GM21576 (cell line): ENCODE data around the gene FAM180A.
"Not testable (repeated sequence)": the region's sequence is repeated elsewhere in the genome, so short reads cannot be mapped to it uniquely, and the experiment has no call there.

Experiments
- ATAC-seq: cut with Tn5 transposase; IDR thresholded peaks from one replicate; pipeline ENCODE4 v1.9.1; 2021; ENCODE audit warnings: mild to moderate bottlenecking, moderate library complexity; ENCODE audit not compliant: unreplicated experiment

Gene FAM180A

DNA sequence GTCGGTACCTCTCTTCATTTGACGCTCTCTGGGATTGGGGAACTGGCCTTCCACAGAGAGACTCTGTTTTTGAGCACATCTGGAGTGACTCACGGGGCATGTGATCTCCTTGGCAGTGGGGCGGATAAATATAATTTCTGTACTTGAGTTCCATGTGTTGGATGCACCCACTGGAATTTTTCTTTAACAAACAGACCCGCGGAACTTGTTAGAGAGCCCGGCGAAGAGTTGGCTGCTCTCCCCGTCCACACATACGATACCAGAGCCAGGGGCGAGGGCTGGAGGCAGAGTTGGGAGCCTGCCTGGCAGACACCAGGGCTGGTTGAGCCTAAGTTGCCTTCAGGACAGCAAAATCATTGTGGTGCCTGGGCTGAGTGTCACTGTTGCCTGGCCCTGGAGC, at the start of gene FAM180A:
FAM180A (minus strand) TSS at position 44 of the 400 bp plus-strand sequence. CDS start 233 bp downstream, outside the sequence.
- ATAC-seq, result no peak

DNA sequence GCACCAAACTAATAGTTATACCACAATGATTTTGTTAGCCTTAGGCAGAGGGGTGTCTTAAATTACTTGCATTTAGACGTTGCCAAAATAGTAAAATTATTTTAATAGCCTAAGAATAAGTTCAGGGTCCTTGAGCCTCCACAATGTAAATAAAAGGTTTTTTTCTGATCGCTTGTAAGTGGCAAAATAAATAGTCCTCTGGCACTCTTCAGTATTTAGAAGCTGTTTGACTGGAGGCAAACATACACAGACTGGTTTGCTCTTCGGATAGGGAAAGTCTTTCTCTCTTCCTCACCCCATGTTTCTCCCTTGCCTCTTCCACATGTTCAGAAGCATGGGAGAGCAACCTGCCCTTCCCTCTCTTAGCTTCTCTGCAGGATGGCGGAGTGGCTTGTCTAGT, 49.5 kb upstream of the FAM180A start:
- no peak for ATAC-seq

DNA sequence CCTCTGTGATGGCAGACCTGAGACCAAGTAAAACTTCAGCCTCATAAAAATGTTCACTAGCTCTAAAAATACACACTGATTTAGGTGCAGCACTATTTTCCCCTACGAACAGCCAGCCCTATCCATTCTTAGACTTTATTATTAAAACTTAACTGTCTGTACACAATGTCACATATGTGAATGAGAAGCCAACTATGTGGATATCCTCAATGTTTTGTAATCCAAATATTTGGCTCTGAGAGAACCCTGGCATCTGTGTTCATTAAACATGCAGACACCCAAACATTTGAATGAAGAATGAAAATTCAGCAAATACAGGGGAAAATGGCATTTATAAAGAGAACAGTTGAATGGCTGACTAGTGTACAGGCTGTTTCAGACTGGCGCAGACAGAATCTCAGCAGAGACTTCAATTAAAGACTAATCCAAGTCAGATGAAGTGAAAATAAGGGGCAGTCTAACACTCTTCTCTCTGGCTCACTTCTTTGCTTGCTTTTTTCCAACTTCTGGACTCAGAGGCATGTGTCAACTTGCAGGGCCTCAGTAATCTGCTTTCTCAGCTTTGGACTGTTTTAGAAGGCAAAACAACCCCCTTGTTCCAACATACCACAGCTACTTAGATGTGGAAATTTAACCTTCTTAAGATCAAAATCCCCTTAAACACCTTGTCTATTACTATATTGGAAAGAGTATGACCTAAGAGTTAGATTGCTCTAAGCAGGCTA, 47.4 kb upstream of the FAM180A start:
- no peak for ATAC-seq

DNA sequence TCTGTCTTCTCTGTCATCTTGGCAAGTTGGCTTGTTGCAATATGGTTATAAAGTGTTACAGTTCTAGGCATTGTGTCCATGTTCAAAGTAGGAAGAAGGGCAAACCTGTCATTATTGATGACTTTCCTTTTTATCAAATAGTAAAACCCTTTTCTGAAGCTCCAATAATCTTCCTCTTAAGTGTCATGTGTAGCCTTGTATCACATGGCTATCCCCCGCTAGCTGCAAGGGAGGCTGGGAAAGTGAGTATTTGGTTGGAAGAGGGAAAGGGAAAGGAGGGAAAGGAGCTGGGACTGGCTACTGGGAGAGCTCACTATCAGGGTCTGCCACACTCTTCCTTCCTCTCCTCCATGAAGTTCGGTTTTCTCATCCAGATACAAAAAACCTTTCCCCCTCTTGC, 45.2 kb upstream of the FAM180A start:
- ATAC-seq, result no peak

DNA sequence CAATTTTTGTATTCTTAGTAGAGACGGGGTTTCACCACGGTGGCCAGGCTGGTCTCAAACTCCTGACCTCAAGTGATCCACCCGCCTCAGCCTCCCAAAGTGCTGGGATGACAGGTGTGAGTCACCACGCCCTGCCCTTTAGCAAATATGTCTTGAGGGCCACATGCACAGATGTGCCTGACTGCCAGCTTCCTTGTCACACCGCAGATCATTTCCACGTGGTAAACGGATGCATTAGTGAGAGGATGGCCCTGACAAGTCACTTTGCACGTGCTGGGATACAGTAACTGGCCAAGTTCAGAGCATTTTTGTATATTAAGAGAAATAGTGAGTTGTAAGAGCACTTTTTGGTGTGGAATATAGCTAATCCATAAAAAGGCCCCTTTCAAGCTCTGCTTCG, 44.3 kb upstream of the FAM180A start:
- no peak for ATAC-seq

DNA sequence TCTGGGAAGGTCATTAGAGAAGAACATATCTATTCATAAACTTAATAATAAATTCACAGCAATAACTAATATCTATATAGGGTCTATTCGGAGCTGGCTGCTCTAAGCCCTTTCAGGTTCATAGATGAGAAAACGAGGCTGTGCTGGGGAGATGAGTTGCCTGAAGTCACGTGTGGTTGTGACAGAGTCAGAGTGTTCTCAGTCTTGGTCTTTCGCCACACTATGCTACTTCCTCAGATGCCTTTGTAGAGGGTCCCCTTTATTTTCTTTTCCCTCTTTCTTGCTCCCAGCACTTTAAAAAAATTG, 43.7 kb upstream of the FAM180A start:
- no peak for ATAC-seq

DNA sequence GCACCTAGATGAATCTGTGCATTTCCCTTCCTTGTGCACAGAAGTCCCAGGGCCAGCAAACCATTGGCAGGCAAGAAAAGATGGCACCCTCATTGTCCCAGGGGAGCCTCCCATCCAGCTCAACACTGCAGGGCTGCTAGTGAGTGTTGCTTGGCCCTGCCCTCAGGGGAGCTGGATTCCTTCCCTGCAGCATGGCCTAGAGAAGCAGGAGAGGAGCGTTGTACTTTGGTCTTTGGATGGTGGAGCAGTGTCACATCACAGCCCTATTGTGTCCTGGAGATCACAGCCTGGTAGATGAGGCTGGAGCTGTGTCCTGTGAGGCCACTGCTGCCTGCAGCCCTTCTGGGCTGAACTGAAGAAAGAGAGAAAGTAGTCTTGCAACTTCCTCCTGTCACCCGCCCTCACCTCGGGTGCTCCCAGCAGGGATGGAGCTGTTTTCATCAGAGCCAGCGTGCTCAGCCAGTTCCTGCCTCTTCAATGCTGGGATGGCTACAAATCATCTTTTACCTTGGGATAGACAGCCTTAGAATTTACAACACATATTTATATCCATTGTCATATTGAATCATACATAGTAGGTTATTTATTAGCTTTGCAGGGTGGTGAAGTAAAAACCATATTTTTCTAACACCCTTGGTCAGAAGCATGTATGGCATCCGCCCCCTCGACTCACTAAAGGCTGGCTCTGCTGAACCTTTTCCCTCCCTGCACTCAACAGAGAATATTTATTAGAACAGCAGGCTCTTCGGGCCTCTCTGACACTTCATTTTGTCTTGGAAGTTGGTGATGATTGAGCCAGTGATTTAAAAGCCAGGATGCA, 43.1 kb upstream of the FAM180A start:
- no peak for ATAC-seq

DNA sequence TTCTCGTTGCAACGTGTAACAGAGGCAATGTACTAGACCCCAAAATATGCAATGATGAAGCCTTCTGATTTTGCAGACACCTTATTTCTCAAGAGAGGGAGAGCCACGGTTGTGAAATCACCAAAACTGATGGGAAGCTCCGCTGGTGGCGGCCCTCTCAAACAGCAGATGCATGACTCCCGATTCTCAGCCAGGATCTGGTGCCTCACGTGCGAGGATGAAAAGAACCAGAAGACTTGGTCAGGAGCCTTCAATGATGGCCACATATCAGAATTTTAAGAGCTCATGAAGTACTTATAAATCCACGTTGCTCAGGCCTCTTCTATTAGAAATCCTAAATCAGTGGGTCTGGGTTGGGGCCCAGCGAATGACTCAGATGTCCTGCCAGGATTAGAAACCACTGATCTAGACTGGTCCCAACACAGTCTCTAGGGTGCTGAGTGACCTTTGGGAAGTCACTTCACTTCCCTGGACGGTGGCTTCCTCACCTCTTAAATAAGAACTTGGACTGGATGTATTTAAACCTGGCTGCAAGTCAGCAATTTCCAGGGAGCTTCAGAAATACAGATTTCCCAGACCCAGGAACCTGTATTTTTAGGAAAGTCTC, 41.9 kb upstream of the FAM180A start:
- no peak for ATAC-seq

DNA sequence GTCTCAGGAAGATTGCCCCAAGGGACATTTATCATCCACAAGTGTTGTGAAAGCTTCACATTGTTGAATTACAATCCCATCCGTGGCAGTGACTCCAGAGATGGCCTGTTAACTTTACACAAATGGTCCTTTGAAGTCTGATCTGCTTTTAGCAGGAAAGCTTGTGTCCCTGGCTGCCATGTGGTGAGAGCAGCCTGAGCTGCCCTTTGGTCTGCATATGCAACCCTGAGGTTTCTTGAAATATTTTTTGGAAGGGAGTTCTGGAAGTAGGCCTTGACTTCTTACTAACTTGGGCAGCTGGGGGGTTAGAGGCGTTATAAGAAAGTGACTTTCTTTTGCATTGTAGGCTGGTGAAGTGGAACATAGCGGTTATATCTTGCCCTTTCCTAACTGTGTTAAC, 41.3 kb upstream of the FAM180A start:
- no peak for ATAC-seq

DNA sequence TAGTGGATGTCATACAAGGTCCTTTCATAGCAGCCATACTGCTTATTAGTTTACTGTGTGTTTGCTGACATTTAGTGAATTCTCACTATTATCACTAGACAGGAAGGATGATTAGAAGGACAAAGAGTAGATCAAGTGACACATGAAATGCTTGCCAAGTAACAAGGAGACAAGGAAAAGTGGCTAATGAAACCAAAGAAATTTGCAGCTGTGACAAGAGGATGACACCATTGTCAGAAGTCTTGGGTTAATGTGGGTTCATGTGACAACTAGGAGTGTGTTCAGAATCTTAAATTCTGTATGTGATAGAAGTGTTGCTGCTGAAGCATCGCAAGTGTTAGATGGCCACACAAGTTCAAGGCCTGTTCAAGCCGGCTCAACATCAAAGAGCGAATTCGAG, 40.8 kb upstream of the FAM180A start:
- no peak for ATAC-seq

DNA sequence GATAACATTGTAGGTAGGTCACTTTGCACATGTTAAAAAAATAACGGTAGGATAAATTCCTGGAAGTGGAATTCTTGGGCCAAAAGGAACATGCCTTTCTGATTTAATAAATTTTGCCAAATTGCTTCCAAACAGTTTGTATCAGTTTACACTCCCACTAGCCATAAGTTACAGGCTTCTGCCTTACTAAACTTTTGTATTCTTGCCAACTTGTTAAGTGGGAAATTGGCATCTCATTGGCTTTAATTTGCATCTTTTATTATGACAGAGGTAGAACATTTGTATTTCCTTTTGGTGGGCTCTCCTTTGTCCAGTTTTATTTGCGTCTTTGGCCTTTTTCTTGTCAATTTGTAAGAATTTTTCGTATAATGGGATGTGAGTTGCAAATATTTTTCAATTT, 38.3 kb upstream of the FAM180A start:
- ATAC-seq, result no peak

DNA sequence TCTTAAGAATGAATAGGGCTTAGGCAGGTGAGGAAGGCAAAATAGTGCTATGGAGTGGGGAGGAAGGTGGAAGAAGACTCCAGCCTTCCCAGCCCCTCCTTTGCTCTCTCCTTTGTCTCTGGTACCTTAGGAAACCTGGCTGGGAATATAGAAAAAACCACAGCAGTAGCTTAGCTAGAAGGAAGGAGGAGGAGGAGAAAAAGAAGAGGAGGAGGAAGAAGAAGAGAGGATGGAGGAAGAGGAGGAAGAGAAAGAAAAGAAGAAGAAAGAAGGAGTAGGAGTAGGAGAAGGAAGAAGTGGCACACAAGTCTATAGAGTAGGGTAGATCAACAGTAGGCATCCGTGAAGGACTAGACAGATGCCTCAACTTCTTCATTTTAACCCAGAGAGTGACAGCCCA, 36.5 kb upstream of the FAM180A start:
- ATAC-seq, result no peak

DNA sequence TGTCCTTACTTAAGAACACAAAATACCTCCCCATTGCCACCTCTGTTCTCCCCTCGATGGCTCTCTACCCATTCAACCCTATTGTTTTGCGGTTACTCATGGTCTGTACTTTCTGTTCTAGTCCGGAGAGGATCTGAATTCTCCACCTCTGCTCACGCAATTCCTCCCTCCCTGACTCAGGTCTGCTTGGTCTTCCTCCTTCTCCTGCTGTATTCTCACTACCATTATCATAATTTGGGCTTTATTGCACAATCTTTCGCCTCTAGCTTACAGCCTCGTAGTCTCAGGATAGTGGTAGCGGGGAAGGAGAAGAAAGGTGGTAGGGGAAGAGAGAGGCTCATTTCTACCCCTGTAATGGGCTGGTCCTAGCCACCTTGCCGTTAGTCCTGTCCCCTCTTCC, 35.4 kb upstream of the FAM180A start:
- ATAC-seq, result no peak

DNA sequence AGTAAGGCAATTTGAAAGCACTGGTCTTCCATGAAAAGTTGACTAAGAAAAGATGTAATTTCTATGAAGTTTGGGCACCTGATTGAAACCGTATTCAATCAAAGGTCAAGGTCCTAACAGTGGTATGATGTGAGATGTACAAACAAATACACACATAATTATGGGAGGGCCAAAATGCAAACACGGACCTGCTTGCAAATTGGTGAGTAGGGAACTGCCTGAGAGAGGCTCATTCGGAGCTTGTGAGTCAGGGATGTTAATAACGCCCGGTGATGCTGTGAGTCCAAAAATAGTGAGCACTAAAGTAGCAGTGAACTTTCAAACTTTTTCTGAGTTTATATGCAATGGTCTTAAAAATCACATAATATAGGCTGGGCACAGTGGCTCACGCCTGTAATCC, 34.2 kb upstream of the FAM180A start:
- ATAC-seq, result no peak

DNA sequence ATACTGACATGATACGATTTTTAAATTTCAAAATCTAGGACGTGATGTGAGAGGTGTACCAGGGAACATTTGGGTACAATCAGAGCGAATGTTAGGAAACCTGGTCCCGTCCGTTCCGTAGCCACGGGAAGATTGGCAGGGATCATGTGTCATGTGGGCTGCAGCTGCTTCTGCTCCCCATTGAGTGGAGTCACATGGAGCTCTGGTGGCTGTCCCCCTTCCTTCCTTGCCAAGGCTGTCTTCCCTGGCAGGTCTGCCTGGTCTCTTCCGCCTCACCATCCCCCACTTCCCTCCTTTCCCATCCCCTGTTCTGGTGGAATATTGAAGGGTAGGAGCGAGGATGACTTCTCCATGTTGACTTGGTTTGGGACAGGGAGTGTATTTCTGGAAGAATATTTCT, 33.8 kb upstream of the FAM180A start:
- no peak for ATAC-seq

DNA sequence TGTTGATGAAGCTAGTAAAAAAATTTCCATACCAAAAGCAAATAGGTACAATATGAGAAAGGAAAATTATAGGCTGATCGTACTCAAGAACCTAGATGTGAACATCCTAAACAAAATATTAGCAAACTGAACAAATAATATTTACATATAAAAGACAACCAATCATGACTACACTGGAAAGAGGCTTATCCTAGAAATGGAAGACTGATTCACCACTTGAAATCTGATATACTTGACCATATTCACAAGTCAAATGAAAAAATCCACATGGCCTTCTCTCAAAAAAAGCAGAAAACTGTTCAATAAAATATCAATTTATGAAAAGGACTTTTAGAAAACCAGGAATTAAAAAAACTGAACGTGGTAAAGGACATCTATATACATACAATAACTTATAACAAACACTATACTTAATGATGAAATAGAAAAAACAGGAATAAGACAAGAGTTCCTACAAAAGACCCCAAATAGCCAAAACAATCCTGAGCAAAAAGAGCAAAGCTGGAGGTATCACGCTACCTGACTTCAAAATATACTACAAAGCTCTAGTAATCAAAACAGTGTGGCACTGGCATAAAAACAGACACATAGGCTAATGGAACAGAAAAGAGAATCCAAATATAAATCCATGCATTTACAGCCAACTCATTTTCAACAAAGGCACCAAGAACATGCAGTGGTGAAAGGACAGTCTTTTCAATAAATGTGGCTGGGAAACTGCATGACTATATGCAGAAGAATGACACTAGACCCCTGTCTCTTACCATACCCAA, 29.2 kb upstream of the FAM180A start:
- ATAC-seq, result no peak

DNA sequence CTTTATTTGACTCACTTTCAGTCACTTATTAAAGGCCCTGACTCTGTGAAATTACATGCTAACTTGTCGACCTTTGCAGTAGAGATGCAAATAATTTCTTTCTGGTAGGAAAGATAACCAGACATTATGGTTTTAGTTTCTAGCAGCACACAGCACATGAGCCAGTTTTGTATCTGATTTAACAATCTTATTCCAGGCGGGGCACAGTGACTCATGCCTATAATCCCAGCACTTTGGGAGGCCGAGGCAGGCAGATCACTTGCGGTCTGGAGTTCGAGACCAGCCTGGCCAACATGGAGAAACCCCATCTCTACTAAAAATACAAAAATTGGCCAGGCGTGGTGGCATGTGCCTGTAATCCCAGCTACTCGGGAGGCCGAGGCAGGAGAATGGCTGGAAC, 27.3 kb upstream of the FAM180A start:
- ATAC-seq, result not testable (repeated sequence)

DNA sequence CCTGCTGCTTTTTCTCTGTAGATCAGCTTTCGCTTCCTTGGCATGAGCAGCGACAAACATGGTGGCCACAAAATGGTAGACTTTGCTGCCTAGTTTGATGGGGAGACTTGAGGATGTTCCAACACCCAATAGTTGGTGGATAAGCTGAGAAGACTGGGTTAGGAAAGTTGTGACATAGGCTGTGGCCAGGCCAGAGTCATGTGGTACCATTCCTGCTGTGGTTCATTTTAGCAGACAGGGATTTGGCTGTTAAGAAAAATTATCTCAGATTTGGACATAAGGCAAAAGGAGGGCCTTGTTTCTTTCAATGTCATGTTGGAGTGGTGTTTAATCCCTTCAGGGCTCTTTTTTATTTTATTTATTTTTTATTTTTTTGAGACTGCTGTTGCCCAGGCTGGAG, 26.6 kb upstream of the FAM180A start:
- ATAC-seq, result no peak

DNA sequence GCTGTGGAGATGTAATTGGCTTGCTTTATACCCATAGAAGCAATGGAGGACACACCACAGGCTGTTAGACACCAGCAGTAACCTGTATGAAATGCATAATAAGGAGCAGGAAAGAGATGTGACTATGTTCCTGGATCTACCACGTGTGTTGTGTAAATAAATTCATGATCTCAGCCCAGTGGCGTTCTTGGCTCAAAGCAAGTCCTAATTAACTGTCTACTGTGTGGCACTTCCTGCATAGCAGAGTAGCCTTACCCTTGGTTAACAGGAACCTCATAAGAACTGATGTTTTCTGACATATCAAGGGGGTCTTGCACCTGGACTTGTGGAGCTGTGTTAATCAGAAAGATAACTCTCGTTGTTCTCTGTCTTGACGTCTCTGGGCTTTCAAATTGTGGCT, 25.7 kb upstream of the FAM180A start:
- no peak for ATAC-seq

DNA sequence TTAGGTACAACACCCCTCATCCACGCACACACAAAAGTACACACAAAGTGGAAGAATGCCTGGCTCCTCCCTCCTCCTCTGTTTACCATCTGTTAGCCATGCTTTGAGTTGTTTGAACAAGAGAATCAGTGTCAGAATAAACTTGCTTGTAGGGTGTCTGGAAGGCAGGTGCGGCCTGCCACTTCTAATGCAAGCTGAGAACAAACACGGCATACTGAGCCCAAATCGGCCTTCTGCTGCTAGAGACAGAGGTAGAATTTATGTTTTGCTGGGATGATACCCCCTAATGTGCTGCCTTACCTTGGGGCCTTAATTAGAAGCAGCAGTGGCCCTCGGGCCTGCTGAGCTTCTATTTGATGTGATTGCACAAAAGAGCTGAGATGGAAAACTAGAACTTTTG, 24.9 kb upstream of the FAM180A start:
- no peak for ATAC-seq

DNA sequence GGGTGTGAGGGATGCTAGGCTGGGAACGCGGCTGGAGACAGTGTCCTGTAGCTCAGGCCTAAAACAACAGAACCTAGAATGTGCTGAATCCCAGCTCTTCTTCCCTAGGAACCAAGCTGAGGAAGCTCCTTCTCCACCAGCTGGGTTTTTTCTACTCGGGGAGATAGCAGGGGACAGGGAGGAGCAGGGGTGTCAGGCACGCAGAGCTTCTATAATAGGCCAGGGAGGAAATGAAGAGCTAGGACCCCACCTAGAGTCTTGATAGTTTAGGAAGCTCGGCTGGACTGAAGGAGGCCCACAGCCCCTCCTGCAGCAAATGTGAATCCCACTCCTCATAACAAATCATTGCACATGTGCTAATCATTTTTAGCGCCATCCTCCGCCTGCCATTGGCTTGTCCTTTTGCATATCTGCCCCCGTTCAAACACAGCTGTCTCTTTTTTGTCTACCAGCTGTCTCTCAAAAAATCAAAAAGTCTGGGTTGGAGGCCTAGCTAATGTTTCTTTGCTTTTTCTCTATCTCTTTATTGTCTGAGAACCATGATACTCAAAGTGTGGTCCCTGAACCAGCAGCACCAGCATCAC, 24.1 kb upstream of the FAM180A start:
- ATAC-seq, result no peak
